Activated T-cell treated with anti-CD3 and anti-CD28 coated beads, Interleukin-2, amount 50 U/mL, for 72 hours (primary cell): ENCODE measurements around the gene TM4SF1. TPM values are rescaled to one million over a fixed set of nuclear protein-coding genes. Genes with fewer than 3 reads are reported as not detected.

Experiments
- ATAC-seq, 2 donors: fragments of 150-1000 bp; cut with Tn5 transposase; replicated peaks in 1 of 2; 2 replicates each; pipeline ENCODE4 v1.10.0; 2021; ENCODE audit warnings: moderate library complexity in 2 of 2, mild to moderate bottlenecking in 1 of 2
- DNase-seq, 2 donors: peaks; one replicate each; pipeline ENCODE4 v3.0.0; 2021 to 2022; ENCODE audit warnings: mixed read lengths in 1 of 2
- H3K27ac Mint-ChIP-seq: one replicate; pipeline ENCODE4 v1.8.0; 2022; ENCODE audit warnings: mild to moderate bottlenecking, moderate library complexity, mixed read lengths
- H3K27me3 Mint-ChIP-seq: one replicate; pipeline ENCODE4 v1.8.0; 2022; ENCODE audit warnings: low read depth, mixed read lengths
- H3K36me3 Mint-ChIP-seq, 2 donors: one replicate each; pipeline ENCODE4 v1.8.0; 2022; ENCODE audit warnings: mixed read lengths in 2 of 2, mild to moderate bottlenecking in 1 of 2; ENCODE audit not compliant: insufficient read depth in 2 of 2
- H3K4me1 Mint-ChIP-seq: one replicate; pipeline ENCODE4 v1.8.0; 2022; ENCODE audit warnings: low read depth, mixed read lengths
- H3K4me3 Mint-ChIP-seq, 2 donors: one replicate each; pipeline ENCODE4 v1.8.0; 2022; ENCODE audit warnings: mild to moderate bottlenecking in 2 of 2, mixed read lengths in 2 of 2, moderate library complexity in 2 of 2
- H3K9me3 Mint-ChIP-seq, 2 donors: one replicate each; pipeline ENCODE4 v1.8.0; 2022; ENCODE audit warnings: mixed read lengths in 2 of 2
- total RNA-seq, 2 donors: library from RNA; stranded (reverse); gene quantifications; one replicate each; pipeline ENCODE4 v1.2.3, GENCODE V29; 2022

TM4SF1 gene
- under 1 TPM in 1 of 2 donors, not detected in 1; 0.23 TPM for total RNA-seq

- H3K36me3 Mint-ChIP-seq: no peaks in the 10 kb centered on the region
- no peak within 1 kb of the TSS for H3K4me3 Mint-ChIP-seq
- ATAC-seq: peak in 1 of 2 donors; percentile 25
These were observed at the start of gene TM4SF1 for GRCh38 chr3:149377408-149378364. TSS of gene TM4SF1 (minus strand) at chr3:149377649. CDS start at chr3:149377547, 102 bp downstream.

GRCh38 chr3:149426325-149426724 lies 48.9 kb upstream of the TM4SF1 start:
- Mint-ChIP-seq H3K4me1 (no peaks in the 10 kb centered on the region), H3K36me3 (no peaks in the 10 kb centered on the region), H3K4me3 (no peak overlapping the region), H3K27ac (no peak overlapping the region), H3K9me3 (no peaks in the 10 kb centered on the region), H3K27me3 (peaks cover 9% of the 10 kb centered on the region)
- DNase-seq (no peak), ATAC-seq (no peak)

More at GRCh38 chr3:149377408-149378364, at the start of gene TM4SF1:
- H3K27ac Mint-ChIP-seq: no peak within 1 kb of the TSS
- H3K27me3 Mint-ChIP-seq: peaks cover 11% of the 10 kb centered on the region
- no peak for DNase-seq
- H3K9me3 Mint-ChIP-seq: no peaks in the 10 kb centered on the region
- H3K4me1 Mint-ChIP-seq: peaks cover 4% of the 10 kb centered on the region

- ATAC-seq (no peak), DNase-seq (no peak)
- H3K4me3 Mint-ChIP-seq: no peak overlapping the region
- peaks cover 9% of the 10 kb centered on the region for H3K27me3 Mint-ChIP-seq
- H3K27ac Mint-ChIP-seq: no peak overlapping the region
- no peaks in the 10 kb centered on the region for H3K36me3 Mint-ChIP-seq
- H3K9me3 Mint-ChIP-seq: no peaks in the 10 kb centered on the region
- no peaks in the 10 kb centered on the region for H3K4me1 Mint-ChIP-seq
These were observed 47.5 kb upstream of the TM4SF1 start for GRCh38 chr3:149424918-149425317.

- ATAC-seq (no peak), DNase-seq (no peak)
- Mint-ChIP-seq H3K4me3 (no peak overlapping the region), H3K27me3 (no peaks in the 10 kb centered on the region), H3K36me3 (no peaks in the 10 kb centered on the region), H3K9me3 (no peaks in the 10 kb centered on the region), H3K27ac (no peak overlapping the region), H3K4me1 (no peaks in the 10 kb centered on the region)
These were observed 44.3 kb upstream of the TM4SF1 start for GRCh38 chr3:149421764-149422163.

- Mint-ChIP-seq H3K4me1 (no peaks in the 10 kb centered on the region), H3K27me3 (no peaks in the 10 kb centered on the region), H3K36me3 (no peaks in the 10 kb centered on the region), H3K27ac (no peak overlapping the region), H3K4me3 (no peak overlapping the region), H3K9me3 (no peaks in the 10 kb centered on the region)
- ATAC-seq (no peak), DNase-seq (no peak)
These were observed 42.4 kb upstream of the TM4SF1 start for GRCh38 chr3:149419816-149420215.

GRCh38 chr3:149417727-149418126 lies 40.3 kb upstream of the TM4SF1 start:
- Mint-ChIP-seq H3K27me3 (no peaks in the 10 kb centered on the region), H3K36me3 (no peaks in the 10 kb centered on the region), H3K4me1 (no peaks in the 10 kb centered on the region), H3K9me3 (no peaks in the 10 kb centered on the region), H3K27ac (no peak overlapping the region), H3K4me3 (no peak overlapping the region)
- ATAC-seq (no peak), DNase-seq (no peak)

GRCh38 chr3:149417174-149417573 lies 39.7 kb upstream of the TM4SF1 start:
- Mint-ChIP-seq H3K27me3 (no peaks in the 10 kb centered on the region), H3K27ac (no peak overlapping the region), H3K9me3 (no peaks in the 10 kb centered on the region), H3K4me1 (no peaks in the 10 kb centered on the region), H3K4me3 (no peak overlapping the region), H3K36me3 (no peaks in the 10 kb centered on the region)
- ATAC-seq (no peak), DNase-seq (no peak)

- no peaks in the 10 kb centered on the region for H3K27me3 Mint-ChIP-seq
- no peak overlapping the region for H3K27ac Mint-ChIP-seq
- no peak overlapping the region for H3K4me3 Mint-ChIP-seq
- no peaks in the 10 kb centered on the region for H3K9me3 Mint-ChIP-seq
- H3K36me3 Mint-ChIP-seq: no peaks in the 10 kb centered on the region
- no peak for ATAC-seq
- no peak for DNase-seq
- no peaks in the 10 kb centered on the region for H3K4me1 Mint-ChIP-seq
These were observed 38.0 kb upstream of the TM4SF1 start for GRCh38 chr3:149415484-149415883.

- no peaks in the 10 kb centered on the region for H3K27me3 Mint-ChIP-seq
- no peaks in the 10 kb centered on the region for H3K4me1 Mint-ChIP-seq
- H3K36me3 Mint-ChIP-seq: no peaks in the 10 kb centered on the region
- no peak for DNase-seq
- ATAC-seq: no peak
- no peak overlapping the region for H3K4me3 Mint-ChIP-seq
- no peak overlapping the region for H3K27ac Mint-ChIP-seq
- H3K9me3 Mint-ChIP-seq: no peaks in the 10 kb centered on the region
These were observed 37.2 kb upstream of the TM4SF1 start for GRCh38 chr3:149414557-149415231.

GRCh38 chr3:149411583-149411982 lies 34.1 kb upstream of the TM4SF1 start:
- ATAC-seq: no peak
- no peaks in the 10 kb centered on the region for H3K9me3 Mint-ChIP-seq
- no peak for DNase-seq
- no peak overlapping the region for H3K27ac Mint-ChIP-seq
- no peaks in the 10 kb centered on the region for H3K27me3 Mint-ChIP-seq
- no peaks in the 10 kb centered on the region for H3K4me1 Mint-ChIP-seq
- H3K36me3 Mint-ChIP-seq: no peaks in the 10 kb centered on the region
- no peak overlapping the region for H3K4me3 Mint-ChIP-seq

GRCh38 chr3:149409351-149409750 lies 31.9 kb upstream of the TM4SF1 start:
- H3K4me3 Mint-ChIP-seq: no peak overlapping the region
- ATAC-seq: no peak
- no peaks in the 10 kb centered on the region for H3K27me3 Mint-ChIP-seq
- no peaks in the 10 kb centered on the region for H3K9me3 Mint-ChIP-seq
- no peaks in the 10 kb centered on the region for H3K36me3 Mint-ChIP-seq
- no peak for DNase-seq
- no peak overlapping the region for H3K27ac Mint-ChIP-seq
- no peaks in the 10 kb centered on the region for H3K4me1 Mint-ChIP-seq

- H3K4me1 Mint-ChIP-seq: no peaks in the 10 kb centered on the region
- no peaks in the 10 kb centered on the region for H3K36me3 Mint-ChIP-seq
- no peak overlapping the region for H3K27ac Mint-ChIP-seq
- no peaks in the 10 kb centered on the region for H3K27me3 Mint-ChIP-seq
- H3K4me3 Mint-ChIP-seq: no peak overlapping the region
- DNase-seq (no peak), ATAC-seq (no peak)
- H3K9me3 Mint-ChIP-seq: no peaks in the 10 kb centered on the region
These were observed 30.4 kb upstream of the TM4SF1 start for GRCh38 chr3:149407898-149408297.

- ATAC-seq (no peak), DNase-seq (no peak)
- Mint-ChIP-seq H3K27ac (peak overlapping the region; percentile 24), H3K9me3 (no peaks in the 10 kb centered on the region), H3K36me3 (no peaks in the 10 kb centered on the region), H3K27me3 (no peaks in the 10 kb centered on the region), H3K4me1 (no peaks in the 10 kb centered on the region), H3K4me3 (no peak overlapping the region)
These were observed 28.8 kb upstream of the TM4SF1 start for GRCh38 chr3:149406244-149406752.
